Measurements from ENCODE around the gene ANKRD12. TPM values are rescaled to one million over a fixed set of nuclear protein-coding genes. Genes with fewer than 3 reads are reported as not detected.

The ANKRD12 gene
- 3.6 to 4.6 TPM (median 3.8 TPM) in 5 replicates for total RNA-seq (2022; extraction: Qiagen RNA extraction)

GRCh38 chr18:9136315-9137155 lies at the start of gene ANKRD12:
Gene ANKRD12 (plus strand): TSS chr18:9136781. CDS start chr18:9182433, 45,652 bp downstream.

GRCh38 chr18:9102508-9103375 lies 33.8 kb upstream of the ANKRD12 start, which contains the start of gene NDUFV2:
Gene NDUFV2 (plus strand): TSS chr18:9102699. CDS start chr18:9102744, 45 bp downstream.

GRCh38 chr18:9334329-9334972 lies 197.9 kb downstream of the ANKRD12 start, which contains the start of gene TWSG1:
Gene TWSG1 (plus strand): TSS chr18:9334773. CDS start chr18:9337230, 2,457 bp downstream.

Other genes starting within 250 kb of the ANKRD12 start
- 112 to 123 TPM (median 119 TPM) in 5 replicates for gene NDUFV2, start 34.1 kb upstream of the ANKRD12 start, total RNA-seq (2022; extraction: Qiagen RNA extraction)
- gene TWSG1, start 198.0 kb downstream of the ANKRD12 start, total RNA-seq (2022; extraction: Qiagen RNA extraction): 12.8 to 16.7 TPM (median 16.5 TPM) in 5 replicates

All from A549 treated with AZD2906 at 1 μM for 4 hours (cell line).